Activated T-cell treated with anti-CD3 and anti-CD28 coated beads, Interleukin-2, amount 50 U/mL, for 1 hour (primary cell): ENCODE results near the gene LANCL2.
"Not testable (repeated sequence)": the region's sequence is repeated elsewhere in the genome, so short reads cannot be mapped to it uniquely, and the experiment has no call there.

ENCODE experiments used
- DNase-seq: peaks from one replicate; pipeline ENCODE4 v3.0.0-alpha.2; 2020

The LANCL2 gene

GRCh38 chr7:55438757-55439525 lies 73.8 kb downstream of the LANCL2 start:
- DNase-seq: no peak

GRCh38 chr7:55439627-55440026 lies 74.5 kb downstream of the LANCL2 start:
- DNase-seq: no peak

- DNase-seq: no peak
Observed at GRCh38 chr7:55440040-55440690, 75.0 kb downstream of the LANCL2 start.

GRCh38 chr7:55441002-55441401 lies 75.9 kb downstream of the LANCL2 start:
- DNase-seq: no peak

- no peak for DNase-seq
Observed at GRCh38 chr7:55441774-55442522, 76.8 kb downstream of the LANCL2 start.

- DNase-seq: no peak
Observed at GRCh38 chr7:55444786-55445185, 79.6 kb downstream of the LANCL2 start.

GRCh38 chr7:55448526-55448925 lies 83.4 kb downstream of the LANCL2 start:
- no peak for DNase-seq

- DNase-seq: no peak
Observed at GRCh38 chr7:55449205-55449991, 84.3 kb downstream of the LANCL2 start.

- no peak for DNase-seq
Observed at GRCh38 chr7:55449992-55450535, 84.9 kb downstream of the LANCL2 start.

- no peak for DNase-seq
Observed at GRCh38 chr7:55452971-55453370, 87.8 kb downstream of the LANCL2 start.

- no peak for DNase-seq
Observed at GRCh38 chr7:55457801-55458200, 92.7 kb downstream of the LANCL2 start.

- DNase-seq: no peak
Observed at GRCh38 chr7:55458351-55458750, 93.2 kb downstream of the LANCL2 start.

- DNase-seq: no peak
Observed at GRCh38 chr7:55463686-55464262, 98.6 kb downstream of the LANCL2 start.

- DNase-seq: no peak
Observed at GRCh38 chr7:55464422-55464821, 99.3 kb downstream of the LANCL2 start.

- DNase-seq: no peak
Observed at GRCh38 chr7:55465691-55466090, 100.6 kb downstream of the LANCL2 start.

GRCh38 chr7:55467047-55467593 lies 102.0 kb downstream of the LANCL2 start:
- DNase-seq: no peak

- DNase-seq: no peak
Observed at GRCh38 chr7:55468495-55468894, 103.4 kb downstream of the LANCL2 start.

- DNase-seq: no peak
Observed at GRCh38 chr7:55469271-55469681, 104.1 kb downstream of the LANCL2 start.

- DNase-seq: no peak
Observed at GRCh38 chr7:55469721-55470120, 104.6 kb downstream of the LANCL2 start.

- no peak for DNase-seq
Observed at GRCh38 chr7:55470261-55470660, 105.1 kb downstream of the LANCL2 start.

- not testable (repeated sequence) for DNase-seq
Observed at GRCh38 chr7:55471594-55471993, 106.5 kb downstream of the LANCL2 start.

- DNase-seq: not testable (repeated sequence)
Observed at GRCh38 chr7:55472406-55472805, 107.3 kb downstream of the LANCL2 start.
